Subcutaneous preadipocyte (primary cell): ENCODE results near the gene PIP5K1A. TPM values are rescaled to one million over a fixed set of nuclear protein-coding genes. Genes with fewer than 3 reads are reported as not detected.

Experiments
- total RNA-seq: library from RNA; depleted of rRNA; stranded (reverse); fragments of >200 nt; gene quantifications from 2 replicates; pipeline ENCODE4 v1.2.3, GENCODE V29; 2012

The PIP5K1A gene
- 37.8 and 64.1 TPM in 2 replicates for total RNA-seq

GRCh38 chr1:151198254-151199127 is at the start of gene PIP5K1A:
Gene PIP5K1A, plus strand, starts transcription at chr1:151198552. Its CDS starts 445 bp downstream, at chr1:151198997.

DNA sequence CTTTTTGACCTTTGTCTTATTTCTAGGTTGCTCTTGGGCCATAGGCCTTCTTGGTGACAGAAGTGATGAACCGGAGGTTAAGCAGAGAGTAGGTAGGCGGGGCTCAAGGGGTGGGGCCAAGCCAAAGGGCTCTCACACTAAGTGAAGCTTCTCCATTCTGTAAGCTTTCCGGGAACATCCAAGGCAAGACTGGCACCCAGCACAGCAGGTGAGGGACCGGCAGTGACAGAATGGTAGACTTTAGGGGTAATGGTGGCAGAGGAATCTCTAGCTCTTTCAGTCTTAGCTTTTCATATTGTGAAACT is 41.9 kb upstream of the PIP5K1A start, which contains the start of gene TNFAIP8L2:
TSS of gene TNFAIP8L2 (plus strand) at position 135 of the 305 bp plus-strand sequence. CDS start 2,049 bp downstream, outside the sequence.

DNA sequence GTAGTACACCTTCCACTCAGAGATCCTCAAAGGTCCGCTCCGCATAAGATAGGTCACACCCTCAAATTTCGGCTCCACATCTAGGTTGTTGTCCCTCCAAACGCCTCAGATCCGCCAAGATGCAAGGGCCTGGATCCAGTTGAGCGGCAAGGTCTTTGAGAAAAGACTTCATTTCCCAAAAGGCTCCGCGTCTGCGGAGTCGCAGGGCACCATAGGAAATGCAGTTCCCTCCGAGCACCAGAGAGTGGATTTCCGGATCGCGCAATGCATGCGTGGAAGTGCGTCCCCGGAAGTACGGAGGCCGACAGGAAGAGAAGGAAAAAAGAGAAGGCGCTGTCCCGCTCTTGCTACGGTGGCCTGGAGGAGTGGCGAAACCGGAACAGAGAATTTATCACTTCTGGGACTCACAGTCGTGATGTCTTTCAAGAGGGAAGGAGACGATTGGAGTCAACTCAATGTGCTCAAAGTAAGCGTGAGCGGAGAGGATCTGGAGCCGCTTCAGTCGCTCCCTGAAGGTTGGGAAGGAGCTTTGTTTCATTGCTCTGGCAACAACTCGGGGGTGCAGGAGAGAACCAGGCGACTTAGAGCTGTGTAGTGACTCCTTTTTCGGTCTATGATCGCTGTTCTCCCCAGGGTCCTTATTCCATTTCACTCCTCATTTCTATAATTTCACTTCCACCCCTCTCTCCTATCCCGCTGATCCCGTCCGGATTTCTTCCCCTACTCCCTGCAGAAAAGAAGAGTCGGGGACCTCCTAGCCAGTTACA is 32.4 kb upstream of the PIP5K1A start, which contains the start of the genes LYSMD1 and SCNM1:
TSS of gene LYSMD1 (minus strand) at position 165 of the 767 bp plus-strand sequence. CDS start 644 bp downstream, outside the sequence.
TSS of gene SCNM1 (plus strand) at position 407 of the 767 bp plus-strand sequence. CDS start at position 416, 9 bp downstream.

DNA sequence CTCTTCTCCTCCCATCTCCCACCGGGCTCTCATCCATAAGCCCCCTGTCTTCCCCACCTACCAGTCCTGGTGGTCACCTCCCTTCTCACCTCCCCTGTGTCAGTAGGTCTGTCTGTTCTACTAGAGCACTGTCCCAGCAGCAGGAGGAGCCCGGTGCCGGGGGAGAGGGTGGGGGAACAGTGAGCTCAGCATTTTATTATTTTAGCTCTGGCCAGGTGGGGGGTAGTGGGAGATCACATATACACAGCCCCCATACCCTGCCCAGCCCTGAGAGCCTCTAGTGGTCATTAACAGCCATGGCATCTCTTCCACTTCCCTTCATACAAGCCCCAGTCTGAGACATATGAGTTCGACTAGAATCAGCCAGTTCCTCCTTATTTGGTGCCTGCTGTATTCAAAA is 22.5 kb upstream of the PIP5K1A start, which contains the start of gene TMOD4:
TSS of gene TMOD4 (minus strand) at position 119 of the 400 bp plus-strand sequence. CDS start 1,106 bp downstream, outside the sequence.

DNA sequence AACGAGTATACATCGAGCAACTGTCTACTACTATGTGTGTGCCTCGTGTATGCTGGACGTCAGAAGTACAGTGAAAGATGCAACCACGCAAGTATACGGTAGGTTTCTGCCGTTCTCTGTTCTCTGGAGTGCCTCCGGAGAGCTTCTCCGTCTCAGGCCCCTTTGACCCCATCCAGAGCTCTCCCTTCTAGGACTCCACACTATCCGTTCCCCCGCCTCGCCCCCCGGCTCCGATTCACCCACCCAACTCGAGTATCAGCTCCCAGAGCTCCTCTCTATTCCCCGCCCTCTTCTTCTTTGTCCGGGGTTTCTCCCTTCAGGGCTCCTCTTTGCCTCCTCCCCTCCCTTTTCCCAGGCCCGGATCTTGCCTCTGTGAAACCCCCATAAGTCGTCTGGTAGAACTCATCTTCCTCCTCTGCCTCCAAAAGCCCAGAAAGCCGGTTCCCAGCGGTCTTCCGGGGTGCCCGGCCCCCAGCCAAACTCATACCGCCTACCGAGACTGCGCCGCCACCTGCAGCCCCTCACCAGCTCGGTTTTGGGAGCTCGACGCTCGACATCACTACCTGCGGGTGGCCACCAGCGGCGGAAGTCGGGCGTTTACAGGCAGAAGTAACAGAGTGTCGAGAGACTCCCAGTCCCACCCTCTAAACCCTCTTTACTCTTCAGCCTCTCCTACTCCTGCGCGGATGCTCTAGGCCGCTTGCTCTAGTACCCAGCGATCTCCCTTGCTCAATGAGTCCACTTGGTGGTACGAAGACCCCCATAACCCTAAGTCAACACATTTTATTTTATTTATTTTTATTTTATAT is 8.5 kb upstream of the PIP5K1A start, which contains the start of gene VPS72:
TSS of gene VPS72 (minus strand) at position 561 of the 809 bp plus-strand sequence. CDS start at position 485, 76 bp downstream.

DNA sequence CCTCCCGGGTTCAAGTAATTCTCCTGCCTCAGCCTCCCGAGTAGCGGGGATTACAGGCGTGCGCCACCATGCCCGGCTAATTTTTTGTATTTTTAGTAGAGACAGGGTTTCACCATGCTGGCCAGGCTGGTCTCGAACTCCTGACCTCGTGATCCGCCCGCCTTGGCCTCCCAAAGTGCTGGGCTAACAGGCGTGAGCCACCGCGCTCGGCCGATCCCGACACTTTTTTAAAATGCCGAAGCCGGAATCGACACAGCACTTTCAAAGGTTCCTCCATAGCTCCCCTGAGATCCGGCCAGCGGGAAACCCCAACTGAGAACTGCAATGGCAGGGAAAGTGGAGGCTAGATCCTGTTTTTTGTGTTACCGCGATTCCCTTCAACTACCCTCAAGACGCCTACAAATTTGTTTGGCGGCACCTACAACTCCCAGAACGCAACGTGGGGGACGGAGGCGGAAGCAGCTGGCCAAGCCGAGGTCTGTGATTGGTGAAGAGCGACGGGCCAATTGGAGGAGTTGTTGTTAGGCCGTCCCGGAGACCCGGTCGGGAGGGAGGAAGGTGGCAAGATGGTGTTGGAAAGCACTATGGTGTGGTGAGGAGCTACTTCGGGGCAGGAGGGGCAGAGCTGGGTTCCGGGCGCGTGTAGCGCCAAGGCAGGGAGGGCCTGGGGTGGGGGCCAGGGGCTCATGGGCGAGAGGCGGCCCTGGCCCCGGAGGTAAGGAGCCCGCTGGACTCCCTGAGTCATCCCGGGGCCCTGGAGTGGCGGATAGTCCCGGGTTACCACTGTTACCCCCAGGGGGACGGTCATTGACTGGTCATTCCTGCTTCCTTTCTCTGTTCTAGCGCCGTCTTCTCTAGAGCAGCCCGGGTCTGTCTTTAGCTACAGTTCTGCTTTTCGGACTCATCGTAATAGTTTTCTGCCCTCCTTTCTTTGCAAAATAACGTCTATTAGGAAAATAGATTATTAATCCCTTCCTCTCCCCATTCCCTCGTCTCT is 56.2 kb downstream of the PIP5K1A start, which contains the start of gene PSMD4:
TSS of gene PSMD4 (plus strand) at position 518 of the 997 bp plus-strand sequence. CDS start at position 567, 49 bp downstream.

DNA sequence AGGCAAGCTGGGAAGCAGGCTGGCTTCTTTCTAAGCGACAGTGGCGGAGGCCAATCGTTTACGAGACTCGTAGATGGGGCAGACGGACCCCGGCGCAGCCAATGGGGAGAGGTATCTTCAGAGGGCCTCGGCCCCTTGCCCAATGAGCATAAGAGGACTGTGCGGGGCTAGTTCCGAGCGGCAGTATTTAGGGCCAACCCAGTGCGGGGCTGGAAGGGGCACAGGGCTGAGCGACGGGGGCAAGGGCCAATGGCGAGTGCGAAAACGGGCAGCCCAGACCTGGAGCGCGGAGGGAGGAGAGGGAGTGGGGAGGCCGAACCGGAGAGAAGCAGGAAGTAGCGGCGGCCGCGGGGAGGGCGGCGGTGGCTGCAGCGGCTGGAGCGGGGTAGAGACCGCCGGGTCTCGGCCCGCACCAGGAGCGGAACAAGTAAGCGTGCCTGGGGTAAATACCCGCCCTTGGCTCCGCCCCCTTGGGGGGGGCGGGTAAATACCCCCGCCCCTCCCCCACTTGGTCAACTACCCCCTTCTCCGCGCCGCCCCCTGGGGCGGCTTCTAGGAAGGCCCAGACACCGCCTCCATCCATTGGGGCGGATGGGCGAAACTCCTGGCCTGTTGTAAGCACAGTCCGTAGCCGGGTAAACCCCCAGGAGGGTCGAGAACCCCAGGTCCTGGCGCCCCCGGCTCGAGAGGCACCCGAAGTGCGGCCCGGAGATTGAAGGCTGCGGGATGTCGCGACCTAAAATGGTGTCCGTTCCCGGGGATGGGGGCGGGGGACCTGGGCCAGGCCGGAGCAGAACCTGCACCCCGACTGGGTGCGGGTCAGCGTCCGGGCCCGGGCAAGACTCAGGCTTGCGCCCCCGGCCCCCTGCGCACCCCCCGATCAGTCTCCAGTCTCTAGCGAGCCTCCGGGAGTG is 83.9 kb downstream of the PIP5K1A start, which contains the start of gene ZNF687:
TSS of gene ZNF687 (plus strand) at position 331 of the 914 bp plus-strand sequence. CDS start 3,993 bp downstream, outside the sequence.

Other genes with a start within 250 kb of the PIP5K1A start
- 99.6 and 168 TPM in 2 replicates for gene CERS2, start 223.7 kb upstream of the PIP5K1A start, total RNA-seq
- gene ANXA9, start 216.3 kb upstream of the PIP5K1A start, total RNA-seq: 0.20 and 0.37 TPM in 2 replicates
- 8.8 and 9.9 TPM in 2 replicates for gene MINDY1, start 191.7 kb upstream of the PIP5K1A start, total RNA-seq
- 5.1 and 5.7 TPM in 2 replicates for gene PRUNE1, start 190.1 kb upstream of the PIP5K1A start, total RNA-seq
- 0.37 and 0.39 TPM in 2 replicates for gene BNIPL, start 162.0 kb upstream of the PIP5K1A start, total RNA-seq
- 2.2 and 2.3 TPM in 2 replicates for gene C1orf56, start 150.8 kb upstream of the PIP5K1A start, total RNA-seq
- gene CDC42SE1, start 138.9 kb upstream of the PIP5K1A start, total RNA-seq: 29.8 and 38.5 TPM in 2 replicates
- 0.73 and 0.78 TPM in 2 replicates for gene MLLT11, start 138.2 kb upstream of the PIP5K1A start, total RNA-seq
- gene GABPB2, start 127.8 kb upstream of the PIP5K1A start, total RNA-seq: 12.1 and 17.0 TPM in 2 replicates
- 0.73 and 0.98 TPM in 2 replicates for gene SEMA6C, start 51.9 kb upstream of the PIP5K1A start, total RNA-seq
- not detected in 2 replicates for gene TNFAIP8L2, start 41.9 kb upstream of the PIP5K1A start, total RNA-seq
- gene LYSMD1, start 32.6 kb upstream of the PIP5K1A start, total RNA-seq: 7.8 and 8.5 TPM in 2 replicates
- gene SCNM1, start 32.4 kb upstream of the PIP5K1A start, total RNA-seq: 23.9 and 25.4 TPM in 2 replicates
- not detected in 2 replicates for gene TMOD4, start 22.6 kb upstream of the PIP5K1A start, total RNA-seq
- gene VPS72, start 8.4 kb upstream of the PIP5K1A start, total RNA-seq: 25.7 and 37.9 TPM in 2 replicates
- 151 and 175 TPM in 2 replicates for gene PSMD4, start 56.2 kb downstream of the PIP5K1A start, total RNA-seq
- gene ZNF687, start 83.7 kb downstream of the PIP5K1A start, total RNA-seq: 11.8 and 17.2 TPM in 2 replicates
- 40.4 and 50.8 TPM in 2 replicates for gene PI4KB, start 128.9 kb downstream of the PIP5K1A start, total RNA-seq
- 30.1 and 32.5 TPM in 2 replicates for gene RFX5, start 148.7 kb downstream of the PIP5K1A start, total RNA-seq
- gene SELENBP1, start 174.2 kb downstream of the PIP5K1A start, total RNA-seq: 25.0 and 31.6 TPM in 2 replicates
- gene PSMB4, start 201.0 kb downstream of the PIP5K1A start, total RNA-seq: 359 and 406 TPM in 2 replicates